Glomerular endothelial cell (primary cell): ENCODE results near the gene SERGEF. TPM values are rescaled to one million over a fixed set of nuclear protein-coding genes. Genes with fewer than 3 reads are reported as not detected.

Experiments
- DNase-seq: peaks from one replicate; pipeline ENCODE4 v3.0.0-alpha.2; 2011; ENCODE audit warnings: low read depth, low spot score; ENCODE audit errors: extremely low read depth
- total RNA-seq: library from RNA; depleted of rRNA; stranded (reverse); fragments of >200 nt; gene quantifications from 2 replicates; pipeline ENCODE4 v1.2.3, GENCODE V29; 2015

SERGEF gene
- total RNA-seq: 5.4 and 8.0 TPM in 2 replicates

DNA sequence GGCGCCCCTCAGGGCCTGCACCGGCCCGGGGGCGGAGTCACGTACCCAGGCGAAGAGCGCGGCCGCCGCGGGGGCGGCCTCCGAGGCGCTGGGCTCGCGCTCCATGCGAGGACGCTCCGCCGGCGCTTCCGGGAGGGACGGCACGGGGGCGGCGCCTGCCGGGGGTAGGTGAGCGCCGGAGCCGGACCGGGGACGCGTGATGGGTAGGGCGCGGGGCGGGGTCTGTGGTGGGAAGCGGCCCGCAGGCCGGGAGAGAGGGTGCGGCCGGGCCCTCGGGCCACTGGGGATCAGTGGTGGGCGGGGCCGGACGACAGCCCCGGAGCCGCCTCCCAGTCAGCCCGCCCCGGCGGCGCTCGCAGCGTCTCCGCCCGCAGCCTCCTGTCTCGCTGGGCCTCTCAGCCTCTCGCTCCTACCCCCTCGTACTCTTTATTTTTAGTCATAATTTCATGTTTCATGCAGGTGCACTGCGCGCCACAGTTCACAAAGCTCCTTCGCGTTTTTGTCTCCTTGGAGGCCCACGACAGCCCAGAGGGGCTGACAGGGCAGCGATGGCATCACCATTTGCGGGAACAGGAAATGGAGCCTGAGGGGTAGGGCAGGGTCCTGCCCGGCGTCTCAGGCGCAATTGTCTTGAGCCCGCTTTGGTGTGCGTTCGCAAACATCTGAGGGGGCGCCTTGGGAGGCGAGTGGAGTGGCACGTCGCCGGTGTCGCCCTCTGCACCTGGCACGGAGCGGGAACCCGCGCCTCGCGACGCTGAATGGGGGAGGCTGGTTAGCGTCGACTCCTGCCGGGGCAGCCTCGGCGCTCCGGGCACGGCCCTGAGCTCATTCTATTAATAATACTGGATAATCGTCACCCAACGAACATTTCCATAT, at the start of gene SERGEF:
Gene SERGEF (minus strand): TSS at position 142 of the 876 bp plus-strand sequence. CDS start 37 bp downstream, at position 105.
- no peak for DNase-seq

DNA sequence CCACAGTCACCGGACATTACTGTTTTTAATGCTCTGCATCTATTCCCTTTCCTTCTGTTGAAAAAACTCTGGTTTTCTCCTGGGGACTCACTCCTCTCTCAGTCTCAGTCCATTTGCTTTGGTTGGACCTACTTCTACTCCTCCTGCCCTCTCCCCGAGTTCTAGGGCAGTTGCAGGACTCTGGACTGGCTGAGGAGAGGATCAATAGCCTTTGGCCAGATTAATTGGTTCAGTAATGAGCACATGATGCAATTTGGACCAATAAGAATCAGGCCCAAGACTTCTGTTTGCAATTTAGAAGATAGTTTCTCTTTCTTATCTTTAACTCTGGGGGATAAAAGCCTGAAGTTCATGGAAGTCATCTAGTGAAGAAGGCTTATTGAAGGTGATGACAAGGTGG, 48.5 kb upstream of the SERGEF start:
- no peak for DNase-seq

DNA sequence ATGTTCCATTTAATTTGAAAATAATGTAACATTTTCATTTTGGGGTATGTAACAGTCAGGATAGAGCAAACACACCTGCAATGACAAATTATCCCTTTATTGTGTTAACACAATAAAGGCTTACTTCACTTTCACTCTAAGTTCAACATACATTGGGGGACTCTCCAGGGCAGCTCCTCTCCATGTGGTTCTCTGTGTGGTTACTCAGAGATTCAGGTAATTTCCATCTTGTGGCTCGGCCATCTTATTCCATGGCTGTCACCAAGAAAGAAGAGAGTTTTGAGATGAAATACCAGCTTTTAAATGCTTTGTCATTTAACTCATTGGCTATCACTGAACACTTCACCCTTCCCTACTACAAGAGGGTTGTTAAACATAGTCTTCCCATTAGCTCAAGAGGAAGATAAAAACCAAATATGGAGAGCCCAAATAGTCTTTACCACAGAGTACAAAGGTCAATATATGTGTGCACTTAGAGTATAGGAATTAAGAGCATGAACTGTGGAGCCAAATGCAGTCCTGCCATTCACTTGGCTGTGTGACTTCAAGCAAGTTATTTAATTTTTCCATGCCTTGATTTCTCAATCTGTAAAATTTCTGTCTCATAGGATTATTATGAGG, 43.8 kb upstream of the SERGEF start:
- DNase-seq: no peak

DNA sequence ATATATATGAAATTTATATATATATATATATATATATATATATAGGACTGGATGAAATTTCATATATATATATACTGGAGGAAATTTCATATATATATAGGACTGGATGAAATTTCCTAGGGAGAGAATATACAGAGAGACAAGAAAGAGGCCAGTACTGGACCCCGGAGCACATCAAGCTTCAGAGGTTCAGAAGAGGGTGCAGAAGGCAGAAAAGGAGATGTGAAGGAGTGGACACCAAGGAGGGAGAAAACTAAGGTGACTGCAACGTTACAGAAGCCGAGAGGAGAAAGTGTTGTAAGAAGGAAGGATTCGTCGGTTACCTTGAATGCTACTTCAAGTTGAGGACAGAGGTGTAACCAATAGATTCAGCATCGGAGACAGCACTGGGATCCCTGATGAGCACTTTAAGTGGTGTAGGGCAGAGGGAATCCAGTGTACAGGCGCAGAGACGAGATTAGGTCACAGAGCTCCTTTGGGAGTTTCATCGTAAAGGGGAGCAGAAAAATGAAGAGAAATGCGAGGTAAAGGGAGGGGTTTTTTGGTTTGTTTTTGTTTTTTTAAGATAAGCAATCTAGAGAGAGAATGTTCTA, 41.8 kb upstream of the SERGEF start:
- no peak for DNase-seq

DNA sequence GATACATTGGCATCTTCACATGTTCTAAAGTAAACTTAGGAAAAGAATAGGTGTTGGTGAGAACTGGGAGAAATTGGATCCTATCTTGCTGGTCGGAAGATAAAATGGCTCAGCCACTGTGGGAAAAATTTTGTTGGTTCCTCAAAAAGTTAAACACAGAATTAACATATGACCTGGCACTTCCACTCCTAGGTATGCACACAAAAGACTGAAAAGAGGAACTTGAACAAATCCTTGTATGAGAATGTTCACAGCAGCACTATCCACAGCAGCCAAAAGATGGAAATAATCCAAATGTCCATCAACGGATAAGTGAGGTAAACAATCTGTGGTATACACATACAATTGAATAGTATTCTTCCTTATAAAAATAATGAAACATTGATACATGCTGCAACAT, 38.0 kb upstream of the SERGEF start:
- DNase-seq: no peak

DNA sequence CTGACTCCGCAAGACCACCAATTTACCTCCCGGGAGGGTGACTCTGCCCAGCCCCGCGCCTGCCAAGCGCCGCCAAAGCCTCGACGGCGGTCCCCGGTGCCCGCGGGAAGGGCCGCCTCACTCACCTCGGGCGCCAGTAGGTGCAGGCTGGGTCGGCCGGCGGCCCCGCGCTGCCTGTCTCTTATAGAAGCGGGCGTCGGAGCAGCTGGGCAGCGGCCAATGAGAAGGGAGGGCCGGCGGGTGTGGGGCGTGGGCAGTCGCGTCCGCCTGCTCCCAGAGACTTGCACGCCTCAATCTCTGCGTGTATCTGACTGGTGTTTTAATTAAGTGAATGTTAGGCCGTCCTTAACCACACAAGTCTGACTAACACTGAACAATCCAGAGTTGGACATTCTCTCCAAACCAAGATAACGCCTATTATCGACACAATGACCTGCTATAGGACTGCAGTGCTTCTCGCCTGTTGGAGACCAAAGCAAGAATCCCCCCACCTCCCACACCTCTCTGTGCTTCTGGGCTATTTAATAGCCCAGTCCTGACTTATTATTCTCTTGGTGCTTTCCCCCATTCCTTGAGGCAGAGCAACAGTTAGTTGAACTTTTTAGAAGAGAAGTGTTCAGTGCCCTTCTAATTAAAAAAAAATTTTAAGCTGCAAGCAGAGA, 33.4 kb upstream of the SERGEF start, which contains the start of gene TPH1:
Gene TPH1 (minus strand): TSS at position 154 of the 662 bp plus-strand sequence. CDS start 5,507 bp downstream, outside the sequence.
- no peak for DNase-seq

DNA sequence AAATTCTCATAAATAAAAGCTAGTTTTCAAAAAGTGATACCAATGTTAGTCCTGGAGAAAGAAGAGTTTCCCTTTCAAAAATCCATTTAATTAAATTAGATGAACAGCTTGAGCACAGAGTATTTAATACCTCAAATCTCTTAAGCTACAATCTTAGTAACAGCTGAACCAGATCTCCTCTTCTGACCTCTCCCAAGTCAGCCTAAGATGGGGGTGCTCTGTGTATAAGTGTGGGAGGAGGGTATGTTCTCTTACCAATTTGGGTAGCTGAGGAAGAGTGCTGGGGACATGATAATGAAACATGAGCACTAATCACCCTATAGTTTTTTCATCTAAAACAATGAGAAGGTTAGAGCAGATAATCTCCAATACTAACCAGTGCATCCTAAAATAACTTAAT, 23.6 kb upstream of the SERGEF start:
- DNase-seq: no peak

DNA sequence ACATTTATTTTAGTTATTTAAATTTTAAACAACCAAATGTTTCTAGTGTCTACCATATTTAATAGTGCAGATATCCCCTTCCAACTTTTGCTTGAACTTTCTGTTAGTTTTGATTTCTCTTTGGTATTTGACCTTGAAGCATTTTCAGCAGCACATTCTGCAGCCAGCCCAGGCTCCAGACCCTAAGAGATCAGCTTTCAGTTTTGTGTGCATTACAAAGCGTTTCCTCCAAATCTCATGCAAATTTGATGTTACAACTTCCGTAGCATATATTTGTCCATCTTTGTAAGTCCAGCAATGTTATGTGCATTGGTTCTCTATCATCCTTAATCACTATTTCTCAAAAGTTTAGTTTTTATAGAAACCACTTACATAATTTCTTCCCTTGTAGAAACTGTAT, 14.6 kb upstream of the SERGEF start:
- no peak for DNase-seq

DNA sequence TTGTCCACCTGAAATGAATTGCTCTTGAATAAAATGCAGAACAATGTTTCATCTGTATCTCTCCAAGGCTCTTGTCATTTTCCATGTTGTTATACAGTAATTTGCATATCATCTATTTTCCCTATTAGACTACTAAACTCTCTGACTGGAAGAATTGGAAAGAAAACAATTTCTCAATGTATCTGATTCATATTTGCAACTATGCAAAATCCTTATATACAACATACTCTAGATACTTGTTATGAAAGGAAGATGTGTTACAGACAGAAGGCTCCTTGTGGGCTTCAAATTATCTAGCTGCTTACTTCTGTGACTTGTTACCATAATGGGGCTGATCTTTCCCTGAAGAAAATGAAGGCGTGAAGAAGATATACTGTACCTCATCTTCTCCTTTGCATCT, 9.6 kb upstream of the SERGEF start:
- DNase-seq: no peak

DNA sequence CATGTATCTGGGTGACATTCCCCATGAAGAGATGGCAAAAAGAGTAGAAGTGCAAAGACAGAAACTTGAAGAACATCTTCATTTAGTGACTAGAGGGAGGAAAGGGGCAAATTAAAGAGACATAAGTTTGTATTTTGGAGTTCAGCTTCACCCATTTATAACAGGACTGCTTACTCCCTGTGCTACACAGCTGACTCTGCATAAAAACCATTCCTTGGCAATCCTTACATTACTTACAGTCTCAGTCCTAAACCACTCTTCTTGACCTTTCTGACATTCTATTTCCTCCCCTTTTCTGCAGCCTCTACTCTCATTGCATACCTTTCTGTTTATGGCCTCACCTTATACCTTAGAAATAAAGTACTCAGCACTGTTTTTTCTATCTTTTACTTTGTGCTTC, 6.8 kb upstream of the SERGEF start:
- DNase-seq: no peak

DNA sequence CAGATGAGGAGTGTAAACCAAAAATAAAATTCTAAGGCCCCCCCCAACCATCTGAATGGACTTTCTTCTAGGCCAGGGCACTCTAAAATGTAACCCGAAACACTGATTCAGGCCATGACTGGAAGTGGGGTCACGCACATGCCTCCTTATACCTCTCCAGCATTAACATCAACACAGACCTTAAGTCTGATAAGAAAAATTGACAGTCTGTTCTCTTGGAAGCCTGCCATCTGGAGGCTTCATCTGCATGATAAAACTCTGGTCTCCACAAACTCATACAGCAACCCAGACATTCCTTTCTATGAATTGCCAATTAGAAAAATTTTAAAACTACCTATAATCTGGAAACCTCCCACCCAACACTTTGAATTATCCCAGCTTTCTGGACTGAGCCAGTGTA, 3.9 kb upstream of the SERGEF start:
- DNase-seq: no peak

DNA sequence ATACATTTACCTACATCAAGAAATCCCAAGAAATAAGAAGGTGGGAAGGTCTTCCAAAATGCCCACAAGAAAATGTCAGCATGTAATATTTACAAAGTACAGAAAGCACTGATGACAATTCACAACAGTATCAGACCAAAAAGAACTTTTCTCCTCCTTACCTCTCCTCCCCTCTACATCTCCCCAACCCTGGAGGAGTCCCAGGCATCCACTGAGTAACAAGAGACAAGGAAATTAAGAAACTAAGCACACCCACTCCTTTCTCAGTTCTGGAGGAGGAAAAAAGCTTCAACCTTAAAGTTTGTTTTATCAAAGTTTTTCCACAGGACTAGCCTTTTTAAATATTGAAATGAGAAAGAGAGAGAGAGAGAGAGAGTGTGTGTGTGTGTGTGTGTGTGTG, 2.0 kb upstream of the SERGEF start:
- no peak for DNase-seq

DNA sequence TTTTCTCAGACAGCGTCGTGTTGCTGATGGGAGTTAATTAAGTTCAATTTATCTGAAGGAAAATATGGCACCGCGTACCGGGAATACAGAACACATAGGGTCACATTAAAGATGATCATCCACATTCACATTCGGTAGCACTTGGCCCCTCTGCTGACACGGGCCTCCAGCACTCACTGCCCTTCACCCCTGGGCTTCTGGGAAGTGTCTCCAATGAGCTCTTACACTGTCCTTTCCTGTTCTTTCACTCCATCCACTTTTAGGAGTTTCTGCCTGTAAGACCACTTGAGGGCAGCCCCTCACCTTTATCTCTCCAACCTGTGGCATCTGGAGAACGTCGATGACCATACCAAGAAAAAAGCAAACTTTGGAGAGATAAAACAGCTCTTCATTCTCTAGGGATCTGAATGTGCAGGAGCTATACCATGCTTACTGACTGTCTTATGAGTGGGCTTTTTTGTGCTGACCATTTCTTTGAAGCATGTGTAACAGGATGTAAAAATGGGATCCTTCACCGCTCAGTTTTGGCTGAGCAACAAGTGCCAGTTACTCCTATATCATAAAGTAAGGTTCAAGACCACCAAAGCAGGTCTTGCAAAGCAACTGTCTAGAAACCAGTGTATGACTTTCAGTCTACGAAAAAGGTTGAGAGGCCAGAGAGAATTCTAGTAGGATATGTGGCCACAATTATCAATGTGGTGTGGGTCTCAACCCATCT, 1.1 kb upstream of the SERGEF start:
- DNase-seq: no peak

DNA sequence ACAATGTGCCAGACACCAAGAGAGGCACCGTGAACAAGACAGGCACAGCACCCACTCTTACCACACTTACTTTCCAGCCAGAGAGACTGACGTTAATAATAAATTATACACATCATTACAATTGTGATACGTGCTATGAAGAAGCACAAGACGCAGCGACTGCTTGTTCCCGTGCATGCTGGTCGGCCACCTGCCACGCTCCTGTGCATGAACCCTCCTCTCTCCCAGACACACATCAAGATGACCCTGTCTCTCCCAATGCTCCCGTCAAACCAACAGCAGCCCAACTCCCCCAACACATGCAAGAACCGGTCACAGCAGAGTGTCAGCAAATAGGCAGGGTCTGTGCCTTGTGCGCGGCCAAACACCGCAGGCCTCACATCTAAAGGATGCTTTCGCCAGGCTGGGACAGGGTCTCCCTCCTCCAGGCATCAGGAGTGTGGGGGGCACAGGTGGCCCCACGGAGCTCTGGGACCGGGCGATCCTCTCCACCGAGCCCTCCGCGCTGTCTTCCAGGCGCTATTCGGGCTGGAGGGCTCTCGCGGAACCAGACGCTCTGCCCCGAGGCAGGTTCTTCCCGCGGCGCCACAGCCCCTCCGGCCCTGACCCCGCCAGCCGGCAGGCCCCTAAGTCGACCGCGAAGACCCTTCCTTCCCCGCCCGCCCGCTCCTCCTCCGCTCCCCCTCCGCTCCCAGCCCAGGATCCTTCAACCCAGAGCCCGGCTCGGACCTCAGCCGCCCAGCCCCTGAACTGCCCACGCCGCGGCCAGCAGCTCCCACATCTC, 533 bp downstream of the SERGEF start:
- DNase-seq: no peak

DNA sequence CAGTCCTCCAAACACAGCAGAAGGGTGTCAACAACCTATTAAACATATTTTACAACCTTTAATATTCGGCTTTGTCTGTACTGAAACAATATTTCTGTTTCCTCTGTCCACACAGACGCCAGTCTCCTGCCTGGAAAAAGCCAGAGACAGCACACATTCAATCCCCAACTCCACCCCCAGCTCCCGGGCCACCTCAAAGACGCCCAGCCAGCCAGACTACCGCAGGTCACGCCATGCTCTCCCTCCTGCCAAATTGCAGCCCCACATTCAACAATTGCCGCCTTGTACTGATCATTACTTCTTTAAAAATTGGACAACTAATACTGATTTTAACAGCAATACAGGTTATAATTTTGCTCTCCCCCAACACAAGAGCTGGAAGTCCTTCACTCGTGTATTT, 1.2 kb downstream of the SERGEF start:
- DNase-seq: no peak

DNA sequence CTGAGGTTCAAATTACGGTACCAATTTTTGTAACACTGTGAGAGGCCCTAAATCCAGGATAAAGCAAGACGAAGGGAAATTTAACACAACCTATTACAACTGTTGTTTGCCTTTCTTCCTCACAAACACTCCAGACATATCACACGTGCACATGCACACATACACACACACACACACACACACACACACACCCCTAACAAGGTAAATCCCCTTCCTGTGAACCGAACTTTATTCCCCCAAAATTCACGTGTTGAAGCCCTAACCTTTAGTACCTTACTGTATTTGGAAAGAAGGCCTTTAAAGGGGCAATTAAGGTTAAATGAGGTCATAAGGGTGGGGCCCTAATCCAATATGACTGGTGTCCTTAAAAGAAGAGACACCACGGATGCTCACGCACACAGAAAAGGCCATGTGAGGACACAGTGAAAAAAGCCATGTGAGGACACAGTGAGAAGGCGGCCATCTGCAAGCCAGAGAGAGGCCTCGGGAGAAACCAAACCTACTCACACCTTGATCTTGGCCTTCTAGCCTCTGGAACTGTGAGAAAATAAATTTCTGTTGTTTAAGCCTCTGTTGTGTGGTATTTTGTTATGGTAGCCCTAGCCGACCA, 1.8 kb downstream of the SERGEF start:
- no peak for DNase-seq

DNA sequence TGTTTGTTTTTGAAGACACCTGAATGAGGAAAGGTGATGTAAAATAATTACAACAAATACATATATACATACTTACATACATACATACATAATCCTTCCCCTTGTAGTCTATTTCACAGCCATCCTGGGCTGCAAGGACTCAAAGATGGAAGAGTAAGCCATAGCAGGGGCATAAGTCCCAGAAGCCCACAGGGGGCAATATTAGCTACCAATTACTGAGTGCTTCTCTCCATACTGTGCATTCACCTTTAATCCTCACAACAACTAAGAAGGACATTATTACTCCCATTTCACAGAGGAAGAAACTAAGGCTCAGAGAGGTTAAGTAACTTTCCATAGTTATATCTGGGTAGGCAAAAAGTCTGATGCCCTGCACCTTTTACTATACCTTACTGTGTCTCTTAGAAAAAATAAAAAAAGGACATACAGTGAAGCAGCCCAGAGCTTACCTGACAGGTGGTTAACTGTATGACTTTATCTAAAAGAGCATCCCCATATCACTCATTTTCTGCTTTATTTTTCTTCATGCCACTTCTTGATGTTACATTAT, 2.7 kb downstream of the SERGEF start:
- no peak for DNase-seq

DNA sequence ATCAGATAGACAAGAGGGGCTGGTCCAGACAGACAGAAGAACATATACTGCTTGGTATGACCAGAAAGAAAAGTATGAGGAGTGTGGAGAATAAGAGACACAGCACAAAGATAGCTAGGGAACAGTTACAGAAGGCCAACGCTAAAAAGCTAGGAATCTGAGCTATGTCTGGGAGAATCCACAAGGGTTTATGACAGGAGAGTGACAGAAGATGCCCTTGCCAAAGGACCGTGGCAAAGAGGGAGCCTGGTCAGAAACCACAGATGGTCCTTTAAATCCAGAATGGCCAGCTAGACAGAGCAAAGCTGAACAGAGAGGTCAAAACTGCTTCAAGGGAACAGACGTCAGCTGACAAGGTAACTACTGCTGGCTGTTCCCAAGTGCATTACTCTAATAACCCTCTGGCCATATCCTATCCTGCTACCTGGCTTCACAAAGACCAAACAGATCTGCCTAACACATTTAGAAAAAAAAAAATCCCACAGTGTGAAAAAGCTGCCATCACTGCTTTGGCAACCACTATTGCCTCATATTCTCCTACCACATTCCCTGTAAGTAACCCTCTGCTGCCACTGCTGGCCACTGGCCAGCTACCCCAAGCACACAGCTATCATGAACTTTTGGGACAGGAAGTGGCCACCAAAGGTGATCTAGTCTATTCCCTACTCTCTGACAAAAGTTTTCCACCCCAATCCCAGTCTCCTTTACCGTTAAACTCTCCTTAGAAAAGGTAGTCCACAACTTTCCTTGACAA, 7.3 kb downstream of the SERGEF start:
- DNase-seq: no peak
